NCI-H526 (cell line): ENCODE measurements around the gene RHOT2.

Experiments used
- DNase-seq, 2 experiments: peaks; one replicate each; lab custom pipeline; 2025; lab: John Stamatoyannopoulos, UW

The RHOT2 gene

DNA sequence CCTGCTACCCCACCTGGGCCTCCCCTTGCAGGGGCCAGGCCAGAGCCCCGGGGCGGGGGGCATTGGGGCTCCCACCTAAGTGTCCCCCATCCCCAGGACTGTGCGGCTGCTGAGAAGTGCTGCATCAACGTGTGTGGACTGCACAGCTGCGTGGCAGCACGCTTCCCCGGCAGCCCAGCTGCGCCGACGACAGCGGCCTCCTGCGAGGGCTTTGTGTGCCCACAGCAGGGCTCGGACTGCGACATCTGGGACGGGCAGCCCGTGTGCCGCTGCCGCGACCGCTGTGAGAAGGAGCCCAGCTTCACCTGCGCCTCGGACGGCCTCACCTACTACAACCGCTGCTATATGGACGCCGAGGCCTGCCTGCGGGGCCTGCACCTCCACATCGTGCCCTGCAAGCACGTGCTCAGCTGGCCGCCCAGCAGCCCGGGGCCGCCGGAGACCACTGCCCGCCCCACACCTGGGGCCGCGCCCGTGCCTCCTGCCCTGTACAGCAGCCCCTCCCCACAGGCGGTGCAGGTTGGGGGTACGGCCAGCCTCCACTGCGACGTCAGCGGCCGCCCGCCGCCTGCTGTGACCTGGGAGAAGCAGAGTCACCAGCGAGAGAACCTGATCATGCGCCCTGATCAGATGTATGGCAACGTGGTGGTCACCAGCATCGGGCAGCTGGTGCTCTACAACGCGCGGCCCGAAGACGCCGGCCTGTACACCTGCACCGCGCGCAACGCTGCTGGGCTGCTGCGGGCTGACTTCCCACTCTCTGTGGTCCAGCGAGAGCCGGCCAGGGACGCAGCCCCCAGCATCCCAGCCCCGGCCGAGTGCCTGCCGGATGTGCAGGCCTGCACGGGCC lies 35.2 kb upstream of the RHOT2 start:
- no peak for DNase-seq

DNA sequence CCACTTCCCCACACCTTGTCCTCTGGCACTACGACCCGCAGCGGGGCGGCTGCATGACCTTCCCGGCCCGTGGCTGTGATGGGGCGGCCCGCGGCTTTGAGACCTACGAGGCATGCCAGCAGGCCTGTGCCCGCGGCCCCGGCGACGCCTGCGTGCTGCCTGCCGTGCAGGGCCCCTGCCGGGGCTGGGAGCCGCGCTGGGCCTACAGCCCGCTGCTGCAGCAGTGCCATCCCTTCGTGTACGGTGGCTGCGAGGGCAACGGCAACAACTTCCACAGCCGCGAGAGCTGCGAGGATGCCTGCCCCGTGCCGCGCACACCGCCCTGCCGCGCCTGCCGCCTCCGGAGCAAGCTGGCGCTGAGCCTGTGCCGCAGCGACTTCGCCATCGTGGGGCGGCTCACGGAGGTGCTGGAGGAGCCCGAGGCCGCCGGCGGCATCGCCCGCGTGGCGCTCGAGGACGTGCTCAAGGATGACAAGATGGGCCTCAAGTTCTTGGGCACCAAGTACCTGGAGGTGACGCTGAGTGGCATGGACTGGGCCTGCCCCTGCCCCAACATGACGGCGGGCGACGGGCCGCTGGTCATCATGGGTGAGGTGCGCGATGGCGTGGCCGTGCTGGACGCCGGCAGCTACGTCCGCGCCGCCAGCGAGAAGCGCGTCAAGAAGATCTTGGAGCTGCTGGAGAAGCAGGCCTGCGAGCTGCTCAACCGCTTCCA lies 34.4 kb upstream of the RHOT2 start:
- DNase-seq: no peak

DNA sequence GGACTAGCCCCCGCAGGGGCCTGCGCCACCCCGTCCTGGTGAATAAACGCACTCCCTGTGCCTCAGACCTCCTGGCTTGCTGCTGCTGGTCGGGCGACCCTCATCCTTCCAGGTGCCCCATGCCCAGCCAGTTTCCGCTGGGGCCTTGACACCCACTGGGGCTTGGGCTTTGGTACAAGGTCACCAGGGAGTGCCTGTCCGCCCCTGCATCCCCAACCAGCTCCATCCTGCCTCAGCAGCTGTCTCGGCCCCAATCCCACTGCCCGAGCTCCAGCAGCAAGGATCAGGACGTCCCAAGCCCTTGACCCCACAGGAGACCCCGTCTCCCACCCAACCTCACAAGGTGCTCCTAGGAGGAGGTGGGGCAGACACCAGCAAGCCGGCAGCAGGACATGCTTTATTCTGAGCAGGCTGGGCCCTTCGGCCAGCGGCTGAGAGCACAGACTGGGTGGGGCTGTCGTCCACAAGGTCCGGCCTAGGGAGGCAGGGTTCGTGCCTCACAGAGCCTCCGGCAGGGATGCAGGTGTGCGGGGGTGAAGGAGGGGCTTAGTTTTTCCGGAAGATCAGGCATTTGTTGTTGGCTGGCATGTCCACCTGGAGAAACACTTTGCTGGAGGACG lies 33.8 kb upstream of the RHOT2 start:
- DNase-seq: no peak

DNA sequence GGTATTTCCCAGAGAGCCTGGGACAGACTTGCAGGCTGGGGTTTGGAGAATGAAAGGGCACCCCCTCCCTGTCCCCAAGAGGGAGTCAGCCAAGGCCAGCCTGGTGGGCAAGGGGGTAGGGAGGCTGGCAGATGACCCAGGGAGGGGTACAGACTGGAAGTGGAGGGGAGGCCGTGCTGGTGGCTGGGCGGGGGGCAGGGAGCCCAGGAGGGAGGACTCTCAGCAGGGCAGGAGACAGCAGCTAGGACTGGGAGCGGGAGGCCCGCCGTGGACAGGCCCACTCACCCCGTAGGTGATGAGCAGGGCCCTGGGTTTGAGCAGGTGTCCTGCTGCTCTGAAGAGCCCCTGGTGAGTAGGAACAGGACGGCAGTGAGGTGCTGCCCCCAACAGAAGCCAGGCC lies 32.9 kb upstream of the RHOT2 start:
- DNase-seq: no peak

DNA sequence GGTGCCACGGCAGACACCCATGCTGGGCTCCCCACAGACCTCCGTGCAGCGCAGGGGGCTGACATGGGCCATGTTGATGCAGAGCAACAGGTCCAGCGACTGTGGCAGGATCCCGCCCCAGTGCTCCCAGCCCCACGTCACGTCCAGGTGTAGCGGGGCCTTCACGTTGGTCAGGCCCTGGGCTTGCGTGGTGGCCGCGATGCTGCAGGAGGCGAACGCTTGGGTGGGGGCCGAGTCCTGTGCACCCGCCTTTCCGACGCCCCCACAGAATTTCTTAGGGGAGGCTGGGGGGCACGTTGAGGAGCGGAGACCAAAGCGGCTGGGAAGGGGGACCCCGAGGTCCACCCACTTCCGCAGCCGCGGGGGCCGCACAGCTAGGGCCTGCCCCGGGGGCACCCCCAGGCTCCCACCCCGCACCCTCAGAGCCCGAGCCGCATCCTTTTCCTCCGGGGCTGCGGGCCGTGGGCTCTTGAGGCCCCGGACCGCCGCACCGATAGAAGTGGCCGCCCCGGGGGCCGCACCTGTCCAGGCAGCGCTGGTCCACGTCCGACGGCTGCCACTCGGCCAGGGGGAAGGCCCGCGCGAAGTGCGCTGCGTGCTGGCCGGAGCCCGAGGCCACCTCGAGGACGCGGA lies 32.2 kb upstream of the RHOT2 start:
- no peak for DNase-seq

DNA sequence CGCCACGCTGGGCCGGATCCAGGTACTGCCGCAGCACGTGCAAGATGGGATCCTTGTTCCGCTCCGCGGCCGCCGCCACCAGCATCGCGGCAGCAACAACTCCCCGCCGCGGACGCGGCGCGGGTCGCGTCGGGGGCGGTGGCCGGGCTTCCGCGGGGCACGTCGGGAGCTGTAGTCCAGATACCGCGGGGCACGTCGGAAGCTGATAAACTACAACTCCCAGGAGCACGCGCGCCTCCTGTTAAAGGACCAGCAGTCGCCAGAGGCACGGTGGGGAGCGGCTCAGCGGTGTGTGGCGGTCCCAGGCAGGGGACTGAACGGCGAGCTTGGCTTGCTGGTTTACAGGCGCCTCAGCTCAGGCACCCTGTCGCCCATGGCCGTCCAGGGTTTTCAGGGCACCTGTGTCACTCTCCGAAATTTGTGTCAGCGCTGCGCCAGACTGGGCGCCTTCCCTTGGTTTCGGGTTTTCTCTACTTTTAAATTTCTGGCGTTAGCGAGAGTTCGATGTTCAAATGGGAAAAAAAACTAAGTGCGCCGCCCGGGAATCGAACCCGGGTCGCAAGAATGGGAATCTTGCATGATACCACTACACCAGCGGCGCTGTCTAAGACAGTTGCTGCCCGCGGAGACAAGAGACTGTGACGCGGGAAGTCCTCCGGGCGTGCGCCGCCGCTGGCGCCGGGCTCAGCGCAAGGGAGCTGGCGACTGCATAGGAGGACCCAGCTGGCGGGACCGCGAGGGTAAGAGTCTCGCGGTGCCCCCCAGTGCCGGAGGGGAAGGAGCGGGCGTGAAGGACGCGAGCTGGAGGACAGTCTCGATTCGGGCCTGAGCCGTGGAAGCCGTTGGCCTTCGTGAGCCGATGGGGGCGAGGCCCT lies 31.5 kb upstream of the RHOT2 start, which contains the start of gene METTL26:
TSS of gene METTL26 (minus strand) at position 100 of the 875 bp plus-strand sequence. CDS start at position 85, 15 bp downstream.
- peak; percentile 82 to 94 for DNase-seq

DNA sequence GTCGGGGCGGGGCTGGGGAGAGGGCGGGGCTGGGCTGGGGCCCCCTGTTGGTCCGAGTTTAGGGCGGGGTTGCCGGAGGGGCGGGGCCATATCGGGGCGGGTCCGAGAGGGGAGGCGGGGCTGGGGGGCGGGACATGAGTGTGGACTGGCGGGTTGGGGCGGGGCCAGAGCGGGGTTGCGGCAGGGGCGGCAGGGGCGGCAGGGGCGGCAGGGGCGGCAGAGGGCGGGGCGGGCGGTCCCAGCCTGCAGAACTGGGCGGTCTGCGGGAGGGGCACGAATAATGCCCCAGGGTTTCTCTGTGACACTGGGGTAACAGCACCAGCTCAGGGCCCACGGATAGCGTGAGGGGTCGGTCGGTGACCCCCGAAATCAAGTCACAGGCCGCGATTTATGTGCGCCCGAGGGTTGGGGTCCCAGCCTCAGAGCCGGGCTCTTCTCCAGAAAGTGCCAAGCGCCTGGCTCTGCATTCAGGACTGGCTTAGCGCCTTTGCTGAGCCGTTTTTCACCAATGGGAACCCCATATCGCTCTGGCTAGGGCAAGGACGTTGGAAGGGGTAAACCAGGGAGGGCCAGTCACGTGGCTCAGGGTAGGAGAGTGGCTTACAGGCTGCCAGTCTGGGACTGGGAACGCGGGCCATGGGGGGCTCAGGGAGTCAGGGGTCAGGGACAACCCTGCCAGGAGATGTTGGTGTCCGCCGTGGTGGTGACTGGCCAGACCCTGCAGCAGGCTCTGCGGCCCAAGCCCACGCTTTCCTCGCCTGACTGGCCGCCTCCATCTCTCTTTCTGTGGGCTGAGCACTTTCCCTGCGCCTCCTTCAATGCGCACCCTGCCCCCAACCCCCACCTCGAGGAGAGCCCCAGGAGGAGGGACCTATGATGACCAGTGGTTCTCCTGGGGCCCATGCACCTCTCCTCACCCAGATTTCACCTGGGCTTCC lies 30.6 kb upstream of the RHOT2 start:
- DNase-seq: peak in 1 of 2 experiments; percentile 59

DNA sequence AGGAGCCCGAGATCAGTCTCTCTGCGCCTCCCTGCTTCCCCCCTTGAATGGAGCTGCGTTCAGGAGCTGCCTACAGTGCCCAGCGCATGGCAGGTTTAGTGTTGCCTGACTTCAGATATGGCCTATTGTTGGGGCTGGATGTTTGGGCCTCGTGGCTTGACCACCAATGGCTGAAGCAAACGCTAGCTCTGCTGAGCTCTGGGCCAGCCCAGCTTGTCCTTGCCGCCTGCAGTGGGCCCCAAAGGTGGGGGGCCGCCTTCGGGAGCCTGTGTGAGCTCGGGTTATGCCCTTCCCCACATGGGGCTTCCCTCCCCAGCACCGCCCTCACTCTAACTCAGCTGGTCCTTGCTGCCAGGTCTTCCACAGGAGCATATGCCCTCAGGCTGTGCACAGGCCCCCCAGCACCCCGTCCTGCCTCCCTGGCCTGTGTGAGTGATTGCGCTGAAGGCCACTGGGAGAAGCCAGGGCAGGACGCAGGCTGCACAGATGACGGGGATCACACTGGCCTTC lies 29.8 kb upstream of the RHOT2 start:
- no peak for DNase-seq

DNA sequence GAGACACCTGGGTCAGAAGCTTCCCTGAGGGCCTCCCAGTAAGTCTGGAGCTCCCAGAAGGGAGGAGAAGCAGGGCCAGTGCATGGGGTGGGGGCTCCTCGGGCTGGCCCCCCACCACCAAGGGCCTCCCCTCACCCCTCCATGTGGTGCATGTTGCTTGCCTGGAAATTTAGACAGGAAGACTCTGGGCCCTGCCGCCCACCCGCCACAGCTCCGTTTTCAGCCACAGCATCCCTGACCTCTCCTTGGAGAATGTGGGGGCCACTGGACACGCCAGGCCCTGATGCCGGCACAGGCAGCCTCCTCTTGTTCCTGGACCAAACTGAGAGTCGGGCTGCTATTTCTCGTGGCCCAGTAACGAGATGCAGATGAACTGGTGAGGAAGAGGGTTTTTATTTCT lies 29.1 kb upstream of the RHOT2 start:
- no peak for DNase-seq

DNA sequence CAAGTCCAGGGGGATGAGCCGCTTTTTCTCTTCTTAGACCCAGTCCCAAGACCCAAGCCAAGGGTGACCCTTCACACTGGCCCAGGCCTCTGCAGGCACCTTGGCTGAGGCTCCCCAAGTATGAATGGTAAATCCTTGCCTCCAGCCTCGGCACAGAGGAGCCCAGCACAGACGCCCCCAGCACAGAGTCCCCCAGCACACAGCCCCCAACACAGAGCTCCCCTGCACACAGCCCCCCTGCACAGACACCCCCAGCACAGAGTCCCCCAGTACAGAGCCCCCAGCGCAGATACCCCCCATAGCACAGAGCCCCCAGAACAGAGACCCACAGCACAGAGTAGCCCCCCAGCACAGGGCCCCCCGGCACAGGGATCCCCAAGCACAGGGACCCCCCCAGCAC lies 27.3 kb upstream of the RHOT2 start:
- no peak for DNase-seq

DNA sequence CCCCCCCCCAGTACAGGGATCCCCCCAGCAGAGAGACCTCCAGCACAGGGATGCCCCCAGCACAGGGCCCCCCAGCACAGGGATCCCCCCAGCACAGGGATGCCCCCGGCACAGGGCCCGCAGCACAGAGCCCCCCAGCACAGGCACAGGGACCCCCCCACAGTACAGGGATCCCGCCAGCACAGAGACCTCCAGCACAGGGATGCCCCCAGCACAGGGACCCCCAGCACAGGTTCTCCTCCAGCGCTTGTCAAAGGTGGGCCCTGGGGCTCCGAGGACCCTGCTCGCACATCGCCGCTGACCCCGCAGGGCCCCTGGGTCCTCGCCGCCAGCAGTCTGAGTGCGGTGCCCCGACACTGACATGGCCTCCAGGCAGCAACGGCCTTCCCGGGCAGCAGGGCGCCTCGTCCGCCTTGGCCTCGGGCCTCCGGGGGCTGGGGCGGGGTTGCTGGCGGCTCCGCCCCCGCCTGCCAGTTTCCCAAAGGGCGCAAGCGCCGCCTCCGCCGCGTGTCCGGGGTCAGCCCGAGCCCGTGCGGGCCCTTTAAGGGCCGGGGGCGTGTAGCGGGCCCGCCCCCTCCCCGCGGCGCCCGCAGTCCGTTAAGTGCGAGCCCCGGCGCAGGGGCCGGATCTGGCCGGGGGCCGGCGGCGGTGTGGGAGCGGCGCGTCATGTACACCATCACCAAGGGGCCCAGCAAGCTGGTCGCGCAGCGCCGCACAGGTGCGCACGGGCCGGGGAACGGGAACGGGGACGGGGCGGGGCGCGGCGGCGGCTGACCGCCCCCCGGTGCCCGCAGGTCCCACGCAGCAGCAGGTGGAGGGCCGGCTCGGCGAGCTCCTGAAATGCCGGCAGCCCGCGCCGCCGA lies 26.4 kb upstream of the RHOT2 start, which contains the start of gene MCRIP2:
TSS of gene MCRIP2 (plus strand) at position 503 of the 863 bp plus-strand sequence. CDS start at position 667, 164 bp downstream.
- peak in 1 of 2 experiments; percentile 83 for DNase-seq

DNA sequence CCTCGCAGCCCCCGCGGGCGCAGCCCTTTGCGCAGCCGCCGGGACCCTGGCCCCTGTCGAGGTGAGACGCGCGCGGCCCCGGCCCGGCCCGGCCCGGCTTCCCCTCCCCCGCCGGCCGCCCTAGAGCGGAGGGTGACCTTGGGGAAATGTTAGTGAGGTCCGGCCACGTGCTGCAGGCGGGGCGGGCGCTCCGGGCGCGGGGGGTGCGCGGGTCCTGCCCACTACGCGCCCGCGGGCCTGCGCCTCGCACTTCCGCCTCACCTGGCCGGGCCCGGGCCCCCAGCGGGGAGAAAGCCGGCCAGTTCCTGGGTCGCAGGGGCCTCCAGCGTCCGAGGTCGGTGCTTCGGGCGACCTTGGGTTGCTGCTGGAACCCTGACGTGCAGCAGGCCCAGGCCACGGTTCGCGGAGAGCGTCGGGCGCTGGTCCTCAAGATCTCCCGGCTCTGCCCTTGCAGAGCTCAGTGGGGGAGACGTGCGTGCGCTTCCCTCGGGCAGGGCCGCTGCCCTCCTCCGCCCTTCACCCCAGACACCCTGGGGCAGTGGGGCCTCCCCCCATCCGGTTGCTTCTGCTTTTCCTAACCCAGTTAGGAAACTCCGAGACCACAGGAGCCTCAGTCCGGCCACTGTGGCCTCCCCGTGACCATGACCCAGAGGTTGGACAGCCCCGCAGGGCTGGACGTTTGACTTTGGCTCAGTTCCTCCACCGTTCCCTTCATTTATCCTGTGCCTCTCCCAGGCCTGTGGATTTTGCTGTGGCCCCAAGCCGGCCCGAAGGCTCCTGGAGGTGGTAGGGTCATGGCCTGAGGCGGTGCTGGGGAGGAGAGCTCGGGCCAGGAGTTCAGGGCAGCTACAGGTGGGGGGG lies 25.5 kb upstream of the RHOT2 start:
- DNase-seq: peak in 1 of 2 experiments; percentile 61

DNA sequence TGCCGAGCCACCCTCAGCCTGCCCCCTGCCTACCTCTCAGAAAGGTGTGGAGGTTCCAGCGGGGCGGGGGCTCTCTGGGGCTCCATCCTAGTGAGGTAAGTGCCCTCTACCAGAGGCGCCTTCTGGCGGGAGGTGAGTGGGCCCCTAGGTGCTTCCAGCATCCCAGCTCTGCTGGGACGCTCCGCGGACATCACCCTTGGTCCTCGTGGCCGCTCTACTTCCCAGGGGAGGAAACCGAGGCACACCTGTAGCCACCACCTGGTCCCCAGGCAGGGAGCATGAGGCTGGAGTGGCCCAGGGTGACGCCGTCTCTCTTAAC lies 24.9 kb upstream of the RHOT2 start:
- DNase-seq: no peak

DNA sequence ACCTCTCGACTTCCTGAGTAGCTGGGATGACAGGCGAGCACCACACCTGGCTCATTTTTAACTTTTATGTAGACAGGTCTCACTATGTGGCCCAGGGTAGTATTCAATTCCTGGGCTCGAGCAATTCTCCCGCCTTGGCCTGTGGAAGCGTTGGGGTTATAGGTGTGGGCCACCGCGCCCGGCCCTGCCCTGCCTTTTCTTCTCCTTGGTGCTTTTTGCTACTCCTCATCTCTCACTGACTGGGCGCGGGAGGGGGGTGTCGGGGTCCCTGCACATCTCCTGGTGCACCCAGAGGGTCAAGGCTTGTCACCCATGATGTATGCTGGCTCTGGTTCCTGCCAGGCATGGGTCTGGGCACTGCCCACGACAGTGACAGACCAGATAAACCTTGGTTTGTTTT lies 23.4 kb upstream of the RHOT2 start:
- no peak for DNase-seq

DNA sequence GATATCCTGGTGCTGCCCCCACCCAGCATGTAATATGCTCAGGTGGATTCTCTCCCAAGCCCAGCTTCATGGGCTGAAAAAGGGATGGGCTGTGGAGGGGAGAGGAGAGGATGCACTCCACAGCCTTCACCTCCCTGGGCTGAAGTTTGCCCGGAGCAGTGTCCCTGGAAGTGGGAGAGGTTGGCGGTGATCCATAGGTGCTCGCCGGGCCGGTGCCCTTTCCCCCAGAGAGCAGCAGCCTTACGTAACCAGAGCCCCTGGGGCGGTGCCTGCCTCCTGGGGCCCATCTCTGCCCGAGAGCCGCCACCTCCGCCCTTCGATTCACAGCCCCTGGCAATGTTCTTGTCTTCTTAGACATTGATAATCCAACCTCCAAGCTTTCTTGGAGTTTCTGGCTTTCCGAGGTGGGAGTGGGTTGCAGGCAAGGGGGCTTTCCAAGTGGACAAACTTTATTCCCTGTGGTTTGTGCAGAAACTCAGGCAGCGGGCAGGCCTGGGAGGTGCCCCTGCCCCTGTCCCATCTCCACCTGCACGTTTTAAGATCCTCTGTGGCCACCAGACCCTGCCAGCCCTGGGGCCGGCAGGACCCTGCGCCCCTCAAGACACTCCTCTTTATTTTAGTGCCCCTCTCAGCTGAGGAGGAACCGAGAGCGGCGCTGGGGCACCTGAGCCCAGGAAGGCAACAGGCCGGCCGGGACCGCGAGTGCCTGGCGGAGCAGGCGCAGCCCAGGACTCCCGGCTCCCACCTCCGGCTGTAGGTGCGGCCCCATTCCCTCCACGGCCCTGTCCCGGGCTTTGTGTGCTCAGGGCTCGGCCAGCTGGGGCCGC lies 21.9 kb upstream of the RHOT2 start:
- no peak for DNase-seq

DNA sequence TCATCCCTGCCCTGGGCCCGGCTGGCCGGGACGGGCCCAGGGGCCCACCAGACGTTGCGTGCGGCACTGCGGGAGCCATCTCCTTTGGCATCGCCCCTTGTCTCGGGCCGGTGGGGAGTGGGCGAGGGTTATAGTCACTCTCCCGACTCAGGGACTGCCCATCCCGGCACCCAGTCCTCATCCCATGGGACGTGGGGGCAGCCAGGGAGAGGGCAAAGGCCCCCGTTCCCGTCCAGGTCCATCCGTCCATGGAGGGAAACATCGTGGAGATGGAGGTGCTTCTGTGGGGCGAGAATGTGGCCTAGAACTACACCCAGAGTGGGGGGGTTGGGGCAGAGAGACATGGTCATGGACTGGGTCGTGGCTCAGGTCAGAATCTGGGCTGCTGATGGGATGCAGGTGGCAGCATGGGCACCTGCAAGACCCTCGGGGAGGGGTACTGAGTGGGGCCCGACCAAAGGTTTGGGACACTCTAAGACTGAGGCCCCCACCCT lies 21.2 kb upstream of the RHOT2 start:
- no peak for DNase-seq
